Measurements from ENCODE around the gene VAV2.

Gene VAV2

GRCh38 chr9:133836818-133837217, 155.3 kb downstream of the VAV2 start:
- no peak for TF ChIP-seq CTCF (IDR thresholded peaks at IDR 0.05; ENCODE audit: low read depth, low read length, missing control alignments)
- no peak overlapping the region for H3K4me3 ChIP-seq (ENCODE audit: low read depth, low read length)
- DNase-seq (ENCODE audit: low read depth) = no peak

DNA sequence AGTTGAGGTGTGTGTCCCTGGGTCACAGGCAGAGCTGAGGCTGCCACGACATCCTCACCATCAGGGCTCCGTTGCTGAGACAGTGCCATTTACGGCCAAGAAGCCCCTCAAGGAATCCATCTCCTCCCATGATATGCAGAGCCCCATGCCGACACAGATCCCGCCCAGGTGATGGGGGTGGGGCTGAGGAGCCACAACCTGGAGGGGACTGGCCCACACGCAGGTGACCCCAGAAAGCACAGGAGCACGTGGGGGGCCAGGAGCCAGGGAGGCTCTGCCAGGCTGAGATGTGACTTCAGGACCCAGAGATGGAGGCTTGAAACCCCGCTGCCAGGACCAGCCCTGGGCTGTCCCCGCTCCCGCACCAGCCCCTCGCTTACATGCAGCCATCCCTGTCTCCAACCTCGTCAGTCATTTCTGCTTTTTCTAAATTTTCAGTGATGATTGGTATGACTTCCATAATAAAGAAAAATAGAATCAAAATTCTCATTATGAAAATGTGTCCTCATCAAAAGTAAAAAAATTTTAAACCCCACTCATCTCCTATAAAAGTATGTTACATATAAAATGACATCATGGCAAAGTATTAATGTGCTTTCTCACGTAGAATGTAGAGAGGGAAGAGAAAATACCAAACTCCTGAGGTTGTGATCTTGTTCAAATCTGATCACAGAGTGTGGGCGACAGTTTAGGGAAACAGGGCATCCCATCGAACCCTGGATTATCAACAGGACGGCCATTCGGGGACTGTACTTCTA, 155.9 kb downstream of the VAV2 start:
- no peak for DNase-seq (ENCODE audit: low read depth)
- no peak for TF ChIP-seq CTCF (IDR thresholded peaks at IDR 0.05; ENCODE audit: low read depth, low read length, missing control alignments)
- H3K4me3 ChIP-seq (ENCODE audit: low read depth, low read length) = no peak overlapping the region

DNA sequence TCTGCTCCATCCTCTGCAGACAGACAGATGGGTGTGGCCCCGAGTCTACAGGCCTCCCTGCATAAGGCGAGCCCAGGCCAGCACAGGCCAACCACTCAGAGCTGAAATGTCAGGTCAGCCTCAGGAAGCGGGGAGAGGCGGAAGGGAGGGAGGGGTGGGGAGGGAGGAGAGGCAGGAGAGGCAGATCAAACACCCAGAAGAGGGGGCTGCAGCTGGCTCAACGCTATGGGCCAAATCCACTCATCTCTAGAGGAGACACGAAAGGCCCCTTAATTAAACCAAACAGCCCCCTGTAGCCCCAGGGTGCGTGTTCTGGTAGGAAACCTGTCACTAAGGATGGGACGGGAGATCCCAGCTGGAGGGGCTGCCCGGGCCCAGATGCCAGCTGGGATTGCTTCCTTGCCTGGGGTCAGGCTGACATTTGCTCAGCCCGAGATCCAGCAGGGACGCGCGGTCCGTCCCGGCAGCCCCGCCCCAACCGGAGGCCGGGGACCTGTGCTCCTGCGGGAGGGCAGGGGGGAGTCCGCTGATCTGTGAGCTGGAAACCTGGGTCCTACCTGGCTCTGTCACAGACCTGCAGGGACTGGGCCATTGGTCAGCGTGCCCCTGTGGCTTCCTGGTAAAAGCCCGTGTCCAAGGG, 156.7 kb downstream of the VAV2 start:
- H3K4me3 ChIP-seq (ENCODE audit: low read depth, low read length) = no peak overlapping the region
- no peak for DNase-seq (ENCODE audit: low read depth)
- TF ChIP-seq CTCF (IDR thresholded peaks at IDR 0.05; ENCODE audit: low read depth, low read length, missing control alignments) = no peak

DNA sequence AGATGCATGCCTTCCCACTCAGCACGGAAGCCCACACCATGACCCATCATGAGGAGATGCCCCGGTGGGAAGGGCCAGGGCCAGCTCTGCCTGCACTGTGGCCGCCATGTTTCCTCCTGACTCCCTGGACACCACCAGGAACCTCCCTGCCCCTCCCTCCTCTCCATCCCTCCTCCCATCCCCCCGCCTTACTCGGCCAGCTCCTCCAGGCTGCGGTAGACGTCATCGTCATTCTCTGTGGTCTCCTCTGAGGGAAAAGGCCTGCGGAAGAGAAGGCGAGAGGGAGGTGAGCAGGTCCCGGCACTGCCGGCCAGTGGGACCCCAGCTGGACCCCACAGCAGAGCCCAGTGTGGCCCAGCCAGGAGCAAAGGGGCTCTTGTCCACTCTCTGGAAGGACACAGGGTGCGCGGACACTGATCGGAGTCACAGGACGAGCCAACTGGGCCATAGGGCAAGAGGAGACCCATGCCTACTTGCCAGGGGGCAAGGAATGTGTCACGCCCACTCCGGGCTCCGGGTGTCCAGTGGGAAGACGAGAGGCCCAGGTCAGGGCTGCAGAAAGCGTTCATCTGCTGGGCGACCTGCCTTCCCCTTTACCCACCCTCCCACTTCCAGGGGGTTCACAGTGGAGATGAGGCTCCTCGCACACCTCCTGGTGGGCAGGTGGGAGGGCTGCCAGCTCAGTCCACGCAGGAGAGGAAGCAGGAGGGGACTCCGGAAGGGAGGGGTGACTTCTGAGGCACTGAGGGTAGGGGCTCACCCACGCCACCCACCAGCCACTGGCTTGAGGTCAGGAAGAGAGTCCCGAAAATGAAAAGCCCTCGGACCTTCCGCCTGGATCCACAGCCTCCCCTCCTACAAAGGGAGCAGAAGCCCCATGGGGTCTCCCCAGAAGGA, 157.8 kb downstream of the VAV2 start:
- no peak for DNase-seq (ENCODE audit: low read depth)
- no peak overlapping the region for H3K4me3 ChIP-seq (ENCODE audit: low read depth, low read length)
- no peak for TF ChIP-seq CTCF (IDR thresholded peaks at IDR 0.05; ENCODE audit: low read depth, low read length, missing control alignments)

- H3K4me3 ChIP-seq (ENCODE audit: low read depth, low read length) = no peak overlapping the region
- DNase-seq (ENCODE audit: low read depth) = no peak
- no peak for TF ChIP-seq CTCF (IDR thresholded peaks at IDR 0.05; ENCODE audit: low read depth, low read length, missing control alignments)
Observed at GRCh38 chr9:133833388-133834025, 158.6 kb downstream of the VAV2 start.

GRCh38 chr9:133832877-133833276, 159.2 kb downstream of the VAV2 start:
- no peak for TF ChIP-seq CTCF (IDR thresholded peaks at IDR 0.05; ENCODE audit: low read depth, low read length, missing control alignments)
- no peak for DNase-seq (ENCODE audit: low read depth)
- no peak overlapping the region for H3K4me3 ChIP-seq (ENCODE audit: low read depth, low read length)
